BE2C (cell line): Measurements from ENCODE around the gene DGKI.

Source experiments
- DNase-seq: peaks from one replicate; pipeline ENCODE4 v3.0.0-alpha.2; 2020
- H3K27me3 ChIP-seq: fragments of 250-450 bp; sonication (Bioruptor Pico); 2 replicates; pipeline ENCODE4 v1.5.1; 2020; ENCODE audit warnings: mild to moderate bottlenecking
- H3K36me3 ChIP-seq: fragments of 250-450 bp; sonication (Bioruptor Pico); 2 replicates; pipeline ENCODE4 v1.5.1; 2020; ENCODE audit warnings: mild to moderate bottlenecking
- H3K4me1 ChIP-seq: fragments of 250-450 bp; sonication (Bioruptor Pico); 2 replicates; pipeline ENCODE4 v1.5.1; 2020
- H3K4me3 ChIP-seq: 2 replicates; pipeline ENCODE4 v1.5.1; 2011; ENCODE audit warnings: low read depth, low read length
- H3K9me3 ChIP-seq: fragments of 250-450 bp; sonication (Bioruptor Pico); 2 replicates; pipeline ENCODE4 v1.5.1; 2020
- CTCF ChIP-seq: IDR thresholded peaks from 2 replicates; pipeline ENCODE4 v1.5.1; 2012; ENCODE audit warnings: mild to moderate bottlenecking, low read depth, low read length

The DGKI gene

GRCh38 chr7:137469191-137469811 lies 377.5 kb downstream of the DGKI start:
- H3K36me3 ChIP-seq = no peaks in the 10 kb centered on the region
- TF ChIP-seq CTCF = no peak
- H3K9me3 ChIP-seq = no peaks in the 10 kb centered on the region
- no peak for DNase-seq
- no peaks in the 10 kb centered on the region; the same call in 1 of the 2 replicates for H3K4me1 ChIP-seq
- no peak overlapping the region for H3K4me3 ChIP-seq
- no peaks in the 10 kb centered on the region for H3K27me3 ChIP-seq

- TF ChIP-seq CTCF = no peak
- Histone ChIP-seq H3K9me3 (no peaks in the 10 kb centered on the region), H3K27me3 (no peaks in the 10 kb centered on the region), H3K4me1 (peaks cover 3% of the 10 kb centered on the region; the same call in 1 of the 2 replicates), H3K36me3 (no peaks in the 10 kb centered on the region), H3K4me3 (no peak overlapping the region)
- no peak for DNase-seq
Observed at GRCh38 chr7:137462847-137463246, 383.9 kb downstream of the DGKI start.

GRCh38 chr7:137462074-137462715 lies 384.6 kb downstream of the DGKI start:
- Histone ChIP-seq H3K36me3 (no peaks in the 10 kb centered on the region), H3K4me1 (peaks cover 3% of the 10 kb centered on the region; the same call in 1 of the 2 replicates), H3K4me3 (no peak overlapping the region), H3K9me3 (no peaks in the 10 kb centered on the region), H3K27me3 (no peaks in the 10 kb centered on the region)
- DNase-seq = no peak
- no peak for TF ChIP-seq CTCF

GRCh38 chr7:137458399-137458798 lies 388.4 kb downstream of the DGKI start:
- no peak overlapping the region for H3K4me3 ChIP-seq
- DNase-seq = no peak
- no peaks in the 10 kb centered on the region for H3K36me3 ChIP-seq
- H3K9me3 ChIP-seq = no peaks in the 10 kb centered on the region
- TF ChIP-seq CTCF = no peak
- no peaks in the 10 kb centered on the region for H3K27me3 ChIP-seq
- peaks cover 12% of the 10 kb centered on the region for H3K4me1 ChIP-seq

GRCh38 chr7:137454767-137455166 lies 392.0 kb downstream of the DGKI start:
- no peak for TF ChIP-seq CTCF
- H3K9me3 ChIP-seq = no peaks in the 10 kb centered on the region
- no peak for DNase-seq
- H3K4me1 ChIP-seq = peaks cover 18% of the 10 kb centered on the region
- H3K27me3 ChIP-seq = no peaks in the 10 kb centered on the region
- peak overlapping the region; percentile 38 for H3K4me3 ChIP-seq
- H3K36me3 ChIP-seq = no peaks in the 10 kb centered on the region

- peak; percentile 73 for TF ChIP-seq CTCF
- DNase-seq = no peak
- Histone ChIP-seq H3K4me3 (peak overlapping the region; percentile 38), H3K27me3 (no peaks in the 10 kb centered on the region), H3K36me3 (no peaks in the 10 kb centered on the region), H3K9me3 (no peaks in the 10 kb centered on the region), H3K4me1 (peaks cover 18% of the 10 kb centered on the region)
Observed at GRCh38 chr7:137454246-137454724, 392.5 kb downstream of the DGKI start.
